Smooth muscle cell of the brain vasculature (primary cell): ENCODE data around the gene PLA2G5.
"Not testable (repeated sequence)": the region's sequence is repeated elsewhere in the genome, so short reads cannot be mapped to it uniquely, and the experiment has no call there.

Source experiments
- DNase-seq: peaks from one replicate; pipeline ENCODE4 v3.0.0-alpha.2; 2012; ENCODE audit warnings: low read depth, low spot score

PLA2G5 gene, protein sequence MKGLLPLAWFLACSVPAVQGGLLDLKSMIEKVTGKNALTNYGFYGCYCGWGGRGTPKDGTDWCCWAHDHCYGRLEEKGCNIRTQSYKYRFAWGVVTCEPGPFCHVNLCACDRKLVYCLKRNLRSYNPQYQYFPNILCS

GRCh38 chr1:20069874-20070273 is at the start of gene PLA2G5:
Gene PLA2G5 (plus strand): TSS chr1:20070194. CDS start chr1:20084831, 14,637 bp downstream.
- DNase-seq: no peak

DNA sequence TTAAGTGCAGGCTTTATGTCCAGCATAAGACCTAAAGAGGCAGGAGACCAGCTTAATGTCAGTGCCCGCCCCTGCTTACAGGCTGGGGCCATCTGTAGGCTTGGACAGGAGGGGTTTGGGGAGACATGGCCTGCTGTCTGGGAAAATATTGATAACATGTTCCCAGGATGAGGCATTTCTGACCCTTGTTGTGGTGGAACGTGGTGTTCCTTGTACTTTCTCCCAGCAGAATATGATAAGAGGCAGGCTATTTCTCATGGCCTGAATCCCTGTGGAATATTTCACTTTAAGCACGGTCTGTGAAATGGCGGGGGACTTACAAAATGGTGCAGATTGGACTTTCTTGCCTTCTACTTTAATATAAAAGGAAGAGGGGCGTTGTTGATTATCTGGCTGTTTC is 41.9 kb upstream of the PLA2G5 start:
- no peak for DNase-seq

DNA sequence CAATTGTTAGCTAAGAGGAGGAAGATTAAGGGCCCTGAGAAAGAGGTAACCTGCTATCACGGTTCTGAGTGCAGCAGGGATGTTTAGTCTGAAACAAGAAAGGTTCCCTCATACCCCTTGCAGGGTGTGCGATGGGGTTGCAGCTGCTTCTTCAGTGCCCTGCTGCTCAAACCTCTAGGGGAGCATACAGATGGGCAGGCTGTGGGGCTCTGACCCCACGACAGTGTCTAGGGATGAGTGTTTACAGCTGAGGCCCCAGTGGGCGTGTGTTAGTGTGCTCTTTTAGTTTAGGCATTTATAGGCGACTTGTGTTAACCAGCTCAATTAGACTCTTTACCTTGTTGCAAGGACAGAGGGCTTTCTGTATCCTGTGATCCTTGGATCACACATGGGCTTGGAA is 41.3 kb upstream of the PLA2G5 start:
- DNase-seq: no peak

DNA sequence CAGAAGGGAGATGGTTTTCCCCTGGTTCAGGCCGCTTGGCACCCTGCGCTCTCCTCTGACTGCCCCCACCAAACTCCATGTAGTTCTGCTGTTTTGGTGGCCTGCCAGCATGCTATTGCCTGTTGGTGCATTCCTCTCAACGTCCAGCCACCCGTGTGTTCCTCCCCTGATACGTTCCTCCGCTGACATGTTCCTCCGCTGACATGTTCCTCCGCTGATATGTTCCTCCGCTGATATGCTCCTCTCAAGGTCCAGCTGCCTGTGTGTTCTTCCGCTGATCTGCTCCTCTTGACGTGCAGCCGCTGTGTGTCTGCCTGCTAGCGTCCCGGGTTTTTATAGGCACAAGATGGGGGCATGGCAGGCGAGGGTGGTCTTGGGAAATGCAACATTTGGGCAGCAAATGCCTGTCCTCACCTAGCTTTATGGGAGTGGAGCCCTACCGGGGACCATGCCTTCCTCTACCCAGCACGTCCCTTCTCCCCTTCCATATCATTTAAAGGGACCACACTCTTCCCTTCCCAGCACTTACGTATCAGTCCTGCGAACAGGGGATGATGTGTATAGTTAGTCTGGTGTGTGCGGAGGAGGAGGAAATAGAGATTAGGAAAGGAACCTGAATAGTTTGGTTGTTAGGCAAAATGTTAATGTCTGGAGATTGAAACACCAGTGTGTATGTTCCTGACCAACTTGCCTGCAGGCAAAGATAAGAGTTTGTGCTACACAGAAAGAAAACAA is 40.6 kb upstream of the PLA2G5 start:
- no peak for DNase-seq

DNA sequence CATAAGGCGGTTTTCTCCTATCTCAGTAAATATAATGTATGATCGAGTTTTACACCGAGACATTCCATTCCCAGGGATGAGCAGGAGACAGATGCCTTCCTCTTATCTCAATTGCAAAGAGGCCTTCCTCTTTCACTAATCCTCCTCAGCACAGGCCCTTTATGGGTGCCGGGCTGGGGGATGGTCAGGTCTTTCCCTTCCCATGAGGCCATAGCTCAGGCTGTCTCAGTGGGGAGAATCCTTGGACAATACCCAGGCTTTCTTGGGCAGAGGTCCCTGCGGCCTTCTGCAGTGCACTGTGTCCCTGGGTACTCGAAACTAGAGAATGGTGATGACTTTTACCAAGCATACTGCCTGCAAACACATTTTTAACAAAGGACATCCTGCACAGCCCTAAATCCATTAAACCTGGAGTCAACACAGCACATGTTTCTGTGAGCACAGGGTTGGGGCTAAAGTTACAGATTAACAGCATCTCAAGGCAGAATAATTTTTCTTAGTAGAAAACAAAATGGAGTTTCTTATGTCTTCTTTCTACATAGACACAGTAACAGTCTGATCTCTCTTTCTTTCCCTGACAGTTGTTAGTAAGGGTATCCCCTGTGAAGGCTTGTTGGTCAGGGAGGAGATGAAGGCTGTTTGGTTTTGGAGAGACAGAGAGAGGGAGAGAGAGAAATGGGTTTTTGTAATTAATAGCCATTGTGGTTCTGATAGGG is 39.4 kb upstream of the PLA2G5 start:
- DNase-seq: not testable (repeated sequence)

- no peak for DNase-seq
Measured at GRCh38 chr1:20031161-20031560, 38.8 kb upstream of the PLA2G5 start.

GRCh38 chr1:20031836-20032235 is 38.2 kb upstream of the PLA2G5 start:
- no peak for DNase-seq

GRCh38 chr1:20032425-20032824 is 37.6 kb upstream of the PLA2G5 start:
- no peak for DNase-seq

DNA sequence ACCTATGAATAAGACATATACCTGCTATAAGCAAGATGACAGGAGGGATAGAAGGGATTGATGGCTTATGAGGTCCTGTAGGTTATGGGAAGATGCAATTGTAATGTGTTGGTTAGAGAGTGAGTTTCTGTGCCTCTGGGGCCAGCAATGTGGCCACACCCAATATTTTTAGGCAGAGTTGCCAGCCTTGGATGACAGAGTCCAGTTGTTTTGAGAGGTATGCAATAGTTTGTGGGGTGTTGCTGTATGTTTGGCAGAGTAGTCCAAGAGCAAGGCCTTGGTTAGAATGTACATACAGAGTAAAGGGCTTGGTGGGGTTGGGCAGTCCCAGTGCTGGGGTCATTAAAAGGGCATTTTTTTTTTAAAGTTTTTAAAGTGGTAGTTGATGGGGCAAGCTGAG is 36.6 kb upstream of the PLA2G5 start:
- DNase-seq: no peak

DNA sequence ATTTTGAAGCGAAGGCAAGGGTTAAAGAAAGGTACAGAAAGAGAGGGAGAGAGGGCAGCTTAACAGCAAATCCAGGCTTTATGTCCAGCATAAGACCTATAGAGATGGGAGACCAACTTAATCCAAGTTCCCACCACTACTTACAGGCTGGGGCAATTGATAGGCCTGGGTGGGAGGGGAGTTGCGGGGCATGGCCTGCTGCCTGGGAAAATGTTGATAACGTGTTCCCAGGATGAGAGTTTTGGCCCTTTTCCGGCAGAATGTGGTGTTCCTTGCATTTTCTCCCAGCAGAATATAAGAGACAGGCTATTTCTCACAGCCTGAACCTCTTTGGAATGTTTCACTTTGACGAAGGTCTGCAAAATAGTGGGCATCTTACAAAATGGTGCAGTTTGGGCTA is 34.9 kb upstream of the PLA2G5 start:
- DNase-seq: no peak

DNA sequence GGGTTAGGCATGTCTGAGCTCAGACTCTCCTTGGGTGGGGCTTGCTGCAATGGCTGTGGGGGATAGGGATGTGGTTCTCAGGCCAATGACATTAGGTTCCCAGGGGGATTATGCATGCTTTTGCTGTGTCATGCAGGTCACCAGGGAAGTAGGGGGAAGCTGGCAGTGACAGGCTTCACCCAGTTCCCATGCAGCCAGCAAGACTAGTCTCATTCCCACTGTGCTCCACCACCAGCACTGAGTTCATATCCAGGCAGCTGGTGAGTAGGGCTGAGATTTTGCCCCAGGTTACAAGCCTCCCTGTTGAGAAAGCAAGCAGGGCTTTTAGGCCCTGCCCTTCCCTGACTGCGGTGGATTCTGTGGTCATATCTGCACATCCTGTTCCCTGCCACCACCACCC is 32.1 kb upstream of the PLA2G5 start:
- DNase-seq: no peak

DNA sequence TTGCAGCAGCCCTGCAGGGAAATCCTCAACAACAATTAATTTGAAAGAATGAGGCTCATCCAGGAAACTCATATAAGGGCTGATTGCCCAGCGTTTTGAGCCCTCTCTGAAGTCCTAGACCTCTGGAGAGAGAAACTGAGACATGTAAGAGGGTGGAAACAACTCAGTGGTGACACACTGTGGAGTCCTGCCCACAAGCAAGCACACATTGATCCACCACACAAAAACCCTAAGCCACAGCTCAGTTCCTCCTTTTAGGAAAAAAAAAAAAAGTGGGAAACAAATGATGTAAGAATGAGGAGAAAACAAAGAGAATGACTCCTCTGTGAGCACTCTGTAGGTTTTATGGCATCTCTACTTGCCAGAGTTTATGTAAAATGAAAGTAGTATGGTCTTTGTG is 22.9 kb upstream of the PLA2G5 start:
- DNase-seq: no peak

DNA sequence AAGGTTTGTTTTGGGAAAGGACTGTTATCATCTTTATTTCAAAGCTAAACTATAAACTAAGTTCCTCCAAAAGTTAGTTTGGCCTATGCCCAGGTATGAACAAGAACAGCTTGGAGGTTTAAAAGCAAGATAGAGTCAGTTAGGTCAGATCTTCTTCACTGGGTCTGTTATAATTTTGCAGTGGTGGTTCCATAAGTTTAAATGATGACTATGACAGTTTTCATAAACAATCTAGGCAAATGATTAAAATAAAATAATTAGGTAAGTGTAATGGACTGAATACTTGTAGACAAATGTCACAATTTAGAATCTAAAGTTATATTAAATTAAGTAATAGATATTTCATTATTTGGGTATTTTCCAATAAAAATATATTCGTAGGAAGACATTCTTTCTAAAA is 21.4 kb upstream of the PLA2G5 start:
- no peak for DNase-seq

DNA sequence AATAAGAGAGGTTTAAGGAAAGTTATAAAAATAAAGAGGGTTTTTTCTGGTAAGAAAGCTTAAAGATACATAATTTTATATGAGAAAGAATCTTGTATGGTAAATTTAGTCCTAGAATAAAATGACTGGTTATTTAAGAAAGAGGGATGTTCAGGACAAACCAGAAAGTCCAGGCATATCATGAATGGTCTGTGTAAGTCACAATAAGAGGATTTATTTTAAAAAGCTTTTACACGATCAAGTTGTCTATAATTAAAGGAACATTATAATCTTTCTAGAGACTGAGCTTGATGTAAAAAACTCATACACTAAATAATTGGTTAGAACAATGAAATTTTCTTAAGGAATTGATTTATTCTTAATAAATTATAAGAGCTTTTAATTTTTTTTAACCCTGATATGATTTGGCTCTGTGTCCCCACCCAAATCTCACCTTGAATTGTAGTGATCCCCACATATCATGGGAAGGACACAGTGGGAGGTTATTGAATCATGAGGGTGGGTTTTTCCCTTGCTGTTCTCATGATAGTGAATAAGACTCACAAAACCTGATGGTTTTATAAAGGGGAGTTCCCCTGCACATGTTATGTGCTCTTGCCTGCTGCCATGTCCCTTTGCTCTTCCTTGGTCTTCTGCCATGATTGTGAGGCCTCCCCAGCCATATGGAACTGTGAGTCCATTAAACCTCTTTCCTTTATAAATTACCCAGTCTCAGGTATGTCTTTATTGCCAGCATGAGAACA is 20.8 kb upstream of the PLA2G5 start:
- DNase-seq: not testable (repeated sequence)

- DNase-seq: no peak
Measured at GRCh38 chr1:20051218-20051829, 18.7 kb upstream of the PLA2G5 start.

DNA sequence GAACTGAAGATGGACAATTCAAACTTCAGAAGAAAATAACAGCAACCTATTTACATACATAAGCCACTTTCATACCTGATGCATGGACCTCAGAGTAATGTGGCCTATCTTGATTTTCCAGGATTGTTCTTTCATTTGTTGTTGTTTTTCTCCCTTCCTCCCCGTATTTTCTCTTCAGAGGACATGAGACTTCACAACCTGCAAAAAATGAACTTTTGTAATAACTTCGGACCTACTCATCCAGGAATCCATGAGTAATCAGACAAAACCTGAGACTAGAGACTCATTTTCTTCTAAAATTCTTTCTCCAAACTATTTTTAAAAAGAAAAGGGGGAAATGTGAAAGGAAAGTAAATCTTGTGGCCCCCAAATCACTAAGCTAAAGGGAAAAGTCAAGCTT is 17.6 kb upstream of the PLA2G5 start:
- no peak for DNase-seq

GRCh38 chr1:20057886-20058420 is 12.0 kb upstream of the PLA2G5 start:
- no peak for DNase-seq

- no peak for DNase-seq
Measured at GRCh38 chr1:20058531-20058930, 11.5 kb upstream of the PLA2G5 start.

DNA sequence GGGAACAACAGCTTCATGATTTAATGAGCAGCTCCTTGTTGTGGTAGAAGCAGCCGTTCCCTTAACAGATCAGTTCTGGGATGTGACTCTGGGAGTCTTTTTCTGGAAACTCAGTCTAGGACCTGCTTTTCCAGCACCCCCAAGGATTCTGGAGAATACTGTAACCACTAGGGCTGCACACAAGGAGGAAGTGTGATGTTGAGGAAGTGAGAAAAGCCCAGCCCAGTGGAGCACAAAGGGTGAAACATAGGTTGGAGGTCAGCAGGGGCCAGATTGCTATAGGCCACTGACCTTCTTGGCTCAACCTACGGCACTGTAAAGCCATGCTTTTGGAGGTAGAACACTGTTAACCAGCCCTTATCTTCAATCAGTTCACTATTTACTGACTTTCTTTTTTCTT is 10.1 kb upstream of the PLA2G5 start:
- DNase-seq: no peak

DNA sequence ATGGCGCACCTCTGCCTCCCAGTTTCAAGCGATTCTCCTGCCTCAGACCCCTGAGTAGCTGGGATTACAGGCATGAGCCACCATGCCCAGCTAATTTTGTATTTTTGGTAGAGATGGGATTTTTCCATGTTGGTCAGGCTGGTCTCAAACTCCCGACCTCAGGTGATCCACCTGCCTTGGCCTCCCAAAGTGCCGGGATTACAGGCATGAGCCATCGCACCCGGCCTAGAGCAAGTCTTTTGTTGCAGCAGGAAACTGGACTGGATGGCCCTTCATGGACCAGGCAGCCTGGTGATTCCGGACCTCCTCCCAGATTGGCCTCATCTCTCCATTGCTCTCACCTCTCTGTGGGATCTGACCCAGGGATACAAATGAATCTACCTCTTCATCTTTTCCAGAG is 9.2 kb upstream of the PLA2G5 start:
- not testable (repeated sequence) for DNase-seq

DNA sequence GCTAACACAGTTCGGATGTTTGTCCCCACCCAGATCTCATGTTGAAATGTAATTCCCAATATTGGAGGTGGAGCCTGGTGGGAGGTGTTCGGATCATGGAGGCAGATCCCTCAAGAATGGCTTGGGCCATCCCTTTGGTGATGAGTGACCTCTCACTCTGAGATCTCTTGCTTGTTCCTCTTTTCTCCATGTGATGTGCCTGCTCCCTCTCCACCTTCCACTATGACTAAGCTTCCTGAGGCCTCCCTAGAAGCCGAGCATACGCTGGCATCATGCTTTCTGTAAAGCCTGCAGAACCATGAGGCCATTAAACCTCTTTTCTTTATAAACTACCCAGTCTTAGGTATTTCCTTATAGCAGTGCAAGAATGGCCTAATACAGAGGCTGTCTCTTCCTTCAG is 8.1 kb upstream of the PLA2G5 start:
- DNase-seq: no peak

- no peak for DNase-seq
Measured at GRCh38 chr1:20063861-20064292, 6.1 kb upstream of the PLA2G5 start.
